Thyroid gland (tissue), 4 donors: ENCODE results near the gene LPAR1. TPM values are rescaled to one million over a fixed set of nuclear protein-coding genes. Genes with fewer than 3 reads are reported as not detected.

ENCODE experiments used
- DNase-seq, 2 donors: peaks; one replicate each; pipeline ENCODE4 v3.0.0-alpha.2; 2019
- H3K27ac ChIP-seq, 3 donors: fragments of 200-600 bp; sonication (generic); 1 replicate in 2 of 3; 2 replicates in 1 of 3; pipeline ENCODE4 v1.5.1; 2016 to 2019; ENCODE audit warnings: mild to moderate bottlenecking in 1 of 3, moderate library complexity in 1 of 3
- H3K27me3 ChIP-seq: fragments of 200-600 bp; sonication (generic); one replicate; pipeline ENCODE4 v1.5.1; 2019
- H3K36me3 ChIP-seq, 2 donors: fragments of 200-600 bp; sonication (generic); one replicate each; pipeline ENCODE4 v1.5.1; 2016 to 2019
- H3K4me1 ChIP-seq, 2 donors: fragments of 200-600 bp; sonication (generic); one replicate each; pipeline ENCODE4 v1.5.1; 2017 to 2019
- H3K4me3 ChIP-seq, 3 donors: fragments of 200-600 bp; sonication (generic); replicated peaks in 1 of 3; 1 replicate in 2 of 3; 2 replicates in 1 of 3; pipeline ENCODE4 v1.5.1; 2016; ENCODE audit warnings: mild to moderate bottlenecking in 1 of 3
- H3K9me3 ChIP-seq: fragments of 200-600 bp; sonication (generic); one replicate; pipeline ENCODE4 v1.5.1; 2017
- CTCF ChIP-seq, 6 experiments: fragments of 200-600 bp in 3 of 6; fragments of 450-650 bp in 3 of 6; sonication (generic) in 3 of 6; IDR thresholded peaks; one replicate each; pipeline ENCODE4 v1.5.1; 2016 to 2019; ENCODE audit warnings: antibody characterized with exemption in 6 of 6, mild to moderate bottlenecking in 2 of 6, inconsistent platforms in 1 of 6, moderate library complexity in 1 of 6
- POLR2A ChIP-seq, 2 donors: fragments of 450-650 bp; IDR thresholded peaks; one replicate each; pipeline ENCODE4 v1.6.1; 2017; ENCODE audit warnings: antibody characterized with exemption in 2 of 2, mild to moderate bottlenecking in 2 of 2, moderate library complexity in 1 of 2
- WGBS, 2 donors: methylation state at CpG; one replicate each; pipeline ENCODE4 v1.1.5; 2017; 5-methylcytosine and 5-hydroxymethylcytosine counted together
- intact Hi-C: fragments of 100-400 bp; cut with DNase I; formaldehyde crosslinking; loops from one replicate; pipeline ENCODE4 v1.15.1; 2023
- total RNA-seq, 4 donors: library from RNA; depleted of rRNA; stranded (reverse); fragments of >200 nt; gene quantifications; one replicate each; pipeline ENCODE4 v1.2.3, GENCODE V29; 2016

Gene LPAR1
- total RNA-seq, 4 donors from 2014 or later: 40.8 to 98.5 (median 56.4) TPM

GRCh38 chr9:110978516-110978915, 59.8 kb downstream of the LPAR1 start:
- Histone ChIP-seq H3K4me3 (no peak overlapping the region), H3K36me3 (no peaks in the 10 kb centered on the region), H3K27ac (no peak overlapping the region), H3K9me3 (no peaks in the 10 kb centered on the region), H3K4me1 (peaks cover 0 to 8% of the 10 kb centered on the region in 2 donors), H3K27me3 (no peaks in the 10 kb centered on the region)
- intact Hi-C loops: no loop called here
- 82% methylated on average over 3 of the region's 3 CpGs for WGBS, 2 donors
- no peak for TF ChIP-seq CTCF (IDR thresholded peaks at IDR 0.05)
- TF ChIP-seq POLR2A (IDR thresholded peaks at IDR 0.05): no peak
- DNase-seq: no peak

GRCh38 chr9:110977259-110977709, 61.0 kb downstream of the LPAR1 start:
- Histone ChIP-seq H3K27me3 (no peaks in the 10 kb centered on the region), H3K4me3 (no peak overlapping the region), H3K9me3 (no peaks in the 10 kb centered on the region), H3K27ac (no peak overlapping the region), H3K36me3 (no peaks in the 10 kb centered on the region), H3K4me1 (peaks cover 0 to 8% of the 10 kb centered on the region in 2 donors)
- DNase-seq: no peak
- TF ChIP-seq POLR2A (IDR thresholded peaks at IDR 0.05) (no peak), CTCF (IDR thresholded peaks at IDR 0.05) (no peak)
- WGBS, 2 donors: 76 to 80% methylated on average over 3 of the region's 3 CpGs
- intact Hi-C loops: no loop called here

DNA sequence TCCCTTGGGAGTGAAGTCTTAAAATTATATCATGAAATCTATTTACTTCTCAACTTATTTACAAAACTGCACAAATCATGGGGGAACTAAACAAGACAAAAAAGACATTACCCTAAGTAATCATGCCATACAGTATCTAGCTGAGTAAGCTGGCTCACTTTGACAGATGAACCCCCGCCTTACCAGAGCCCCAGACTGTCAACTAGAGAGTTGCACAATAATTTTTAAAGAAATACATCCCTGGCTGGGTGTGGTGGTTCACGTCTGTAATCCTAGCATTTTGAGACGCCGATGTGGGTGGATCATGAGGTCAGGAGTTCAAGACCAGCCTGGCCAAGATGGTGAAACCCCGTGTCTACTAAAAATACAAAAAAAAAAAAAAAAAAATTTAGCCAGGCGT, 62.3 kb downstream of the LPAR1 start:
- intact Hi-C loops: no loop called here
- TF ChIP-seq CTCF (IDR thresholded peaks at IDR 0.05): no peak
- DNase-seq: no peak
- Histone ChIP-seq H3K9me3 (no peaks in the 10 kb centered on the region), H3K27me3 (no peaks in the 10 kb centered on the region), H3K4me3 (no peak overlapping the region), H3K36me3 (no peaks in the 10 kb centered on the region), H3K27ac (no peak overlapping the region), H3K4me1 (peaks cover 0 to 8% of the 10 kb centered on the region in 2 donors)
- WGBS, 2 donors: 77% methylated on average over 6 of the region's 6 CpGs

- H3K27ac ChIP-seq: no peak overlapping the region
- DNase-seq: no peak
- no peaks in the 10 kb centered on the region for H3K36me3 ChIP-seq
- no peak overlapping the region for H3K4me3 ChIP-seq
- no peaks in the 10 kb centered on the region for H3K27me3 ChIP-seq
- no peak for TF ChIP-seq POLR2A (IDR thresholded peaks at IDR 0.05)
- no peak for TF ChIP-seq CTCF (IDR thresholded peaks at IDR 0.05)
- H3K4me1 ChIP-seq: peaks cover 0 to 8% of the 10 kb centered on the region in 2 donors
- WGBS, 2 donors: 78 to 97% methylated on average over 2 of the region's 2 CpGs
- intact Hi-C loops: no loop called here
- no peaks in the 10 kb centered on the region for H3K9me3 ChIP-seq
These were observed 63.0 kb downstream of the LPAR1 start for GRCh38 chr9:110975278-110975677.

DNA sequence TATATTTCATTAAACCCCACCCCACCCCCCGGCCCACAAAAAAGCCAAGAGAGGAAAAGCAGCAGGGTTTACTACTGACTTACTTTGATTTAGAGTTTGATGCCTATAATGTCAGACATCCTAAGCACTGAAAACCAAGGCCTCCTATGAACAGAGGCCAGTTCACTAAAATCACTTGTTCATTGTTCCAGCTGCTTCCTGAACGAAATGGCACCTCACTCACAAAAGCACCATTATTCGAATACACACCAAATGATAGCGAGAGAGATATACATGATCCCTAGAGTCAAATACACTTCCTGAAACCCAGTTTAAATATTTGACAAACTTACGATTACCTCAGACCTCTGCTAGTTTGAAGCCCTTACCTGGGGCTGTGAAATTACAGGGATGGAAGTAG, 66.6 kb downstream of the LPAR1 start:
- DNase-seq: no peak
- Histone ChIP-seq H3K4me3 (no peak overlapping the region), H3K27me3 (no peaks in the 10 kb centered on the region), H3K9me3 (no peaks in the 10 kb centered on the region), H3K36me3 (no peaks in the 10 kb centered on the region), H3K4me1 (peaks cover 5 to 22% of the 10 kb centered on the region in 2 donors), H3K27ac (no peak overlapping the region)
- no peak for TF ChIP-seq CTCF (IDR thresholded peaks at IDR 0.05)
- TF ChIP-seq POLR2A (IDR thresholded peaks at IDR 0.05): no peak
- intact Hi-C loops: no loop called here
- 89 to 93% methylated on average over 5 of the region's 5 CpGs for WGBS, 2 donors
